OCI-LY7 (cell line): ENCODE measurements around the gene EHD2. TPM values are rescaled to one million over a fixed set of nuclear protein-coding genes. Genes with fewer than 3 reads are reported as not detected.

Source experiments
- BruUV-seq: library from RNA; stranded (reverse); fragments of 400-500 nt; replicated peaks from 2 replicates; lab custom pipeline; 2021; lab: Mats Ljungman, UMichigan
- CTCF ChIA-PET: fragments of 300-600 bp; sonication (Branson Sonifier 250); formaldehyde crosslinking; loops from one replicate; lab custom pipeline; 2022; ENCODE audit warnings: antibody characterized with exemption; ENCODE audit not compliant: unreplicated experiment; lab: Charles Lee
- POLR2A ChIA-PET: fragments of 300-600 bp; sonication (Branson Sonifier 250); formaldehyde crosslinking; loops from one replicate; lab custom pipeline; 2022; ENCODE audit warnings: antibody characterized with exemption; lab: Charles Lee
- DNase-seq: peaks from one replicate; pipeline ENCODE4 v3.0.0-alpha.2; 2015; ENCODE audit warnings: low spot score
- H2AFZ ChIP-seq: fragments of 200-600 bp; sonication (generic), shearing (Covaris generic); 2 replicates; pipeline ENCODE4 v1.6.1; 2014; ENCODE audit warnings: mild to moderate bottlenecking, antibody characterized with exemption, low read length, moderate library complexity
- H3K27ac ChIP-seq: fragments of 200-600 bp; sonication (generic); 2 replicates; pipeline ENCODE4 v1.5.1; 2014; ENCODE audit warnings: mixed run types, low read depth, mild to moderate bottlenecking, moderate library complexity, low read length, inconsistent platforms; ENCODE audit not compliant: poor library complexity, severe bottlenecking
- H3K36me3 ChIP-seq: fragments of 200-600 bp; sonication (generic); 2 replicates; pipeline ENCODE4 v1.6.1; 2014; ENCODE audit warnings: mild to moderate bottlenecking, antibody characterized with exemption, low read length, moderate library complexity, mixed read lengths; ENCODE audit not compliant: insufficient read depth
- H3K4me1 ChIP-seq: fragments of 200-600 bp; sonication (generic); 2 replicates; pipeline ENCODE4 v1.5.1; 2014; ENCODE audit warnings: mild to moderate bottlenecking, low read length; ENCODE audit not compliant: insufficient read depth, poor library complexity, severe bottlenecking
- H3K4me2 ChIP-seq: fragments of 200-600 bp; sonication (generic); 2 replicates; pipeline ENCODE4 v1.6.1; 2014; ENCODE audit warnings: mild to moderate bottlenecking, low read length
- H3K4me3 ChIP-seq: fragments of 200-600 bp; sonication (generic); 2 replicates; pipeline ENCODE4 v1.5.1; 2014; ENCODE audit warnings: mild to moderate bottlenecking, low read depth, low read length; ENCODE audit not compliant: poor library complexity, severe bottlenecking
- H3K79me2 ChIP-seq: fragments of 200-600 bp; sonication (generic); 2 replicates; pipeline ENCODE4 v1.6.1; 2016; ENCODE audit warnings: low read depth, mild to moderate bottlenecking, low read length, moderate library complexity, mixed read lengths; ENCODE audit not compliant: insufficient read depth
- H3K9me2 ChIP-seq: fragments of 200-600 bp; sonication (generic); 2 replicates; pipeline ENCODE4 v1.6.1; 2016; ENCODE audit warnings: mild to moderate bottlenecking, low read length, mixed read lengths; ENCODE audit not compliant: insufficient read depth
- H3K9me3 ChIP-seq: fragments of 200-600 bp; sonication (generic); 2 replicates; pipeline ENCODE4 v1.6.1; 2014; ENCODE audit warnings: mild to moderate bottlenecking, mixed run types, low read length, mixed read lengths
- H4K20me1 ChIP-seq: fragments of 200-600 bp; sonication (generic); 2 replicates; pipeline ENCODE4 v1.6.1; 2014; ENCODE audit warnings: mild to moderate bottlenecking, antibody characterized with exemption, low read length, moderate library complexity, mixed read lengths; ENCODE audit not compliant: insufficient read depth
- EZH2phosphoT487 ChIP-seq: fragments of 200-600 bp; sonication (generic); IDR thresholded peaks from 2 replicates; pipeline ENCODE4 v1.6.1; 2018; ENCODE audit warnings: low read depth, borderline replicate concordance, mild to moderate bottlenecking, mixed run types, antibody characterized with exemption, low read length, moderate library complexity, mixed read lengths
- intact Hi-C: fragments of 100-400 bp; cut with micrococcal nuclease; formaldehyde crosslinking; loops from one replicate; pipeline ENCODE4 v1.10.0; 2022; ENCODE audit not compliant: unreplicated experiment
- total RNA-seq, 2 experiments: library from RNA; depleted of rRNA in 1 of 2; stranded (reverse); fragments of >200 nt in 1 of 2; shearing (Covaris generic) in 1 of 2; gene quantifications; 2 replicates each; pipeline ENCODE4 v1.2.3, GENCODE V29; 2014 to 2022
- TF ChIP-seq, protein P1 (sequence below): fragments of 200-600 bp; sonication (generic); conservative IDR thresholded peaks from 2 replicates; pipeline ENCODE4 v1.5.1; 2014; ENCODE audit warnings: mild to moderate bottlenecking, antibody characterized with exemption, low read length, moderate library complexity, mixed read lengths

Gene EHD2
- total RNA-seq, 2 experiments from 2014 or later, result not detected

DNA sequence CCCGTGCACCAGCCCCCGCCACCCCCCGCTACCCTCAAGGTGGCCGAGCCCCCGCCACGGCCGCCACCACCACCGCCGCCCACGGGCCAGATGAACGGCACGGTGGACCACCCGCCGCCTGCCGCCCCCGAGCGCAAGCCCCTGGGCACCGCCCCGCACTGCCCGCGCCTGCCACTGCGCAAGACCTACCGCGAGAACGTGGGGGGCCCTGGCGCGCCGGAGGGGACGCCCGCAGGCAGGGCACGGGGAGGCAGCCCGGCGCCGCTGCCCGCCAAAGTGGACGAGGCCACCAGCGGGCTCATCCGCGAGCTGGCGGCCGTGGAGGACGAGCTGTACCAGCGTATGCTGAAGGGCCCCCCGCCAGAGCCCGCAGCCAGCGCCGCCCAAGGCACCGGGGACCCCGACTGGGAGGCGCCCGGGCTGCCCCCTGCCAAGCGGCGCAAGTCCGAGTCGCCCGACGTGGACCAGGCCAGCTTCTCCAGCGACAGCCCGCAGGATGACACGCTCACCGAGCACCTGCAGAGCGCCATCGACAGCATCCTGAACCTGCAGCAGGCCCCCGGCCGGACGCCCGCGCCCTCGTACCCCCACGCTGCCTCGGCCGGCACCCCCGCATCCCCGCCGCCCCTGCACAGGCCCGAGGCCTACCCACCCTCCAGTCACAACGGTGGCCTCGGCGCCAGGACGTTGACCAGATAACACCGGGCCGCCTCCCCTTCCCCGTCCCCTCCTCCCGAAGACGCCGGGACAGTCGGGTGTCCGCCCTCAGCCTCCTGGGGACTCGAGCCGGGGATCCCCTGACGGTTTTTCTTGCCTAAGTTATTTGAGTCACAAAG is 11.3 kb upstream of the EHD2 start:
- intact Hi-C loops, result no loop called here
- Histone ChIP-seq H3K4me3 (no peak overlapping the region), H3K4me2 (no peak overlapping the region), H3K4me1 (peaks cover 5% of the 10 kb centered on the region), H3K9me3 (no peaks in the 10 kb centered on the region), H3K9me2 (no peaks in the 10 kb centered on the region), H4K20me1 (no peaks in the 10 kb centered on the region; the same call in 1 of the 2 replicates), H3K27ac (no peak overlapping the region), H3K79me2 (no peaks in the 10 kb centered on the region), H2AFZ (no peak overlapping the region), H3K36me3 (peaks cover 36% of the 10 kb centered on the region)
- no peak for TF ChIP-seq EZH2phosphoT487
- TF ChIP-seq, protein P1, sequence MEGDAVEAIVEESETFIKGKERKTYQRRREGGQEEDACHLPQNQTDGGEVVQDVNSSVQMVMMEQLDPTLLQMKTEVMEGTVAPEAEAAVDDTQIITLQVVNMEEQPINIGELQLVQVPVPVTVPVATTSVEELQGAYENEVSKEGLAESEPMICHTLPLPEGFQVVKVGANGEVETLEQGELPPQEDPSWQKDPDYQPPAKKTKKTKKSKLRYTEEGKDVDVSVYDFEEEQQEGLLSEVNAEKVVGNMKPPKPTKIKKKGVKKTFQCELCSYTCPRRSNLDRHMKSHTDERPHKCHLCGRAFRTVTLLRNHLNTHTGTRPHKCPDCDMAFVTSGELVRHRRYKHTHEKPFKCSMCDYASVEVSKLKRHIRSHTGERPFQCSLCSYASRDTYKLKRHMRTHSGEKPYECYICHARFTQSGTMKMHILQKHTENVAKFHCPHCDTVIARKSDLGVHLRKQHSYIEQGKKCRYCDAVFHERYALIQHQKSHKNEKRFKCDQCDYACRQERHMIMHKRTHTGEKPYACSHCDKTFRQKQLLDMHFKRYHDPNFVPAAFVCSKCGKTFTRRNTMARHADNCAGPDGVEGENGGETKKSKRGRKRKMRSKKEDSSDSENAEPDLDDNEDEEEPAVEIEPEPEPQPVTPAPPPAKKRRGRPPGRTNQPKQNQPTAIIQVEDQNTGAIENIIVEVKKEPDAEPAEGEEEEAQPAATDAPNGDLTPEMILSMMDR, result no peak
- ChIA-PET POLR2A (no interaction called here), CTCF (no interaction called here)
- no TSS peak for BruUV-seq
- DNase-seq, result no peak

DNA sequence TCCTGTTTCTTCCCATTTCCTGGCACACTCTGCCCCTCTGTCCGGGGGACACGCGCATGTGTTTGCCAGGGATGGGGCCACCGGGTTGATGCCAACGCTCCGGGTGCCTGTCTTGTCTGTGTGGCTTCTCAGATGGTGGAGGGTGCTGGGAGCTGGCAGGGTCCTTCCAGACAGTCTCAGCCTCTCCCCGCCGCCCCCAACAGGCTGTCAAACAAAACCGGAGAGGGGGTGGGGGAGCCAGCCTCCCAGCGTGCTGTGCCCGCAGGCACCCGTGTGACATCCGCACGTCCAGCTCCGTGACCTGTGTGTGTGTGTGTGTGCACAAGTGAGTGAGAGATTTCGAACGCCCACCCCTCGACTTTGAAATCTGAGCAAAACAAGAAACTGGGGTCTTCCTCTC is 10.6 kb upstream of the EHD2 start:
- POLR2A ChIA-PET, result no interaction called here

More for the DNA sequence above, 10.6 kb upstream of the EHD2 start:
- H3K9me3 ChIP-seq, result no peaks in the 10 kb centered on the region
- H3K36me3 ChIP-seq, result peaks cover 36% of the 10 kb centered on the region
- CTCF ChIA-PET, result no interaction called here
- H4K20me1 ChIP-seq, result no peaks in the 10 kb centered on the region; the same call in 1 of the 2 replicates
- BruUV-seq, result TSS peak; percentile 94
- no peaks in the 10 kb centered on the region for H3K9me2 ChIP-seq
- DNase-seq, result no peak
- H2AFZ ChIP-seq, result no peak overlapping the region
- TF ChIP-seq, protein P1, result no peak
- TF ChIP-seq EZH2phosphoT487, result no peak
- no peak overlapping the region for H3K4me2 ChIP-seq
- intact Hi-C loops, result no loop called here
- no peak overlapping the region for H3K4me3 ChIP-seq
- H3K4me1 ChIP-seq, result peaks cover 4% of the 10 kb centered on the region
- H3K79me2 ChIP-seq, result no peaks in the 10 kb centered on the region
- H3K27ac ChIP-seq, result no peak overlapping the region
